K562 (cell line): ENCODE results near the gene RIPK4. TPM values are rescaled to one million over a fixed set of nuclear protein-coding genes. Genes with fewer than 3 reads are reported as not detected.

Source experiments
- ATAC-seq: fragments of 200-7000 bp; cut with Tn5 transposase; 3 replicates; pipeline ENCODE4 v1.9.1; 2020; ENCODE audit warnings: moderate library complexity
- BruUV-seq: library from RNA; stranded (reverse); fragments of 400-500 nt; replicated peaks from 2 replicates; lab custom pipeline; 2021; lab: Mats Ljungman, UMichigan
- CTCF ChIA-PET: fragments of 300-600 bp; formaldehyde crosslinking; extraction: SDS; loops from one replicate; lab custom pipeline; 2021; ENCODE audit warnings: low intra/inter-chr PET ratio; lab: Yijun Ruan, JAX
- POLR2A ChIA-PET: fragments of 300-600, 350-650 bp; sonication (Branson Sonifier 250); formaldehyde crosslinking; extraction: SDS; loops from one replicate; lab custom pipeline; 2021; ENCODE audit warnings: antibody characterized with exemption, inconsistent platforms; lab: Yijun Ruan, JAX
- DNase-seq, 4 experiments: peaks; one replicate each; pipeline versions ENCODE4 v3.0.0 to v3.0.0-alpha.2; 2011 to 2018; ENCODE audit warnings: low spot score in 3 of 4, mixed read lengths in 3 of 4; ENCODE audit errors: extremely low read depth in 1 of 4
- FAIRE-seq: peaks from 2 replicates; lab custom pipeline; 2011; peaks lifted over from hg19 to GRCh38; lab: Jason Lieb, UNC
- H2AFZ ChIP-seq: 2 replicates; pipeline ENCODE4 v1.6.0; 2011; ENCODE audit warnings: low read depth, low read length, control low read depth, inconsistent platforms
- H3K27ac ChIP-seq: fragments of 200-600 bp; 3 replicates; pipeline ENCODE4 v1.8.0; 2011; ENCODE audit warnings: low read depth, mild to moderate bottlenecking, control low read depth, inconsistent platforms, low read length, moderate library complexity, mixed read lengths; ENCODE audit errors: extremely low read depth
- H3K27me3 ChIP-seq, 2 experiments: fragments of 300-600 bp in 1 of 2; 2 replicates in 1 of 2; 3 replicates in 1 of 2; pipeline versions ENCODE4 v1.6.0 to v1.8.0; 2011; ENCODE audit warnings: inconsistent platforms in 2 of 2, low read length in 2 of 2, mild to moderate bottlenecking in 1 of 2, mixed read lengths in 1 of 2, moderate library complexity in 1 of 2; ENCODE audit not compliant: control insufficient read depth in 2 of 2, insufficient read depth in 2 of 2
- H3K36me3 ChIP-seq: fragments of 300-600 bp; 3 replicates; pipeline ENCODE4 v1.8.0; 2011; ENCODE audit warnings: mild to moderate bottlenecking, low read length, inconsistent platforms; ENCODE audit not compliant: control insufficient read depth, insufficient read depth
- H3K4me1 ChIP-seq, 2 experiments: fragments of 200-600 bp in 1 of 2; replicated peaks in 1 of 2; 2 replicates in 1 of 2; 3 replicates in 1 of 2; pipeline versions ENCODE4 v1.5.1 to v1.8.0; 2011; ENCODE audit warnings: inconsistent platforms in 2 of 2, low read length in 2 of 2, mild to moderate bottlenecking in 1 of 2, mixed read lengths in 1 of 2, moderate library complexity in 1 of 2; ENCODE audit not compliant: control insufficient read depth in 2 of 2, insufficient read depth in 2 of 2
- H3K4me2 ChIP-seq: 2 replicates; pipeline ENCODE4 v1.6.1; 2011; ENCODE audit warnings: low read length, control low read depth, inconsistent platforms, mixed read lengths; ENCODE audit not compliant: insufficient read depth
- H3K4me3 ChIP-seq: fragments of 200-600 bp; sonication (generic), shearing (Covaris generic); 2 replicates; pipeline ENCODE4 v1.5.1; 2016; ENCODE audit warnings: control low read depth, inconsistent platforms
- H3K79me2 ChIP-seq: fragments of 200-600 bp; 3 replicates; pipeline ENCODE4 v1.8.0; 2011; ENCODE audit warnings: low read length, inconsistent platforms; ENCODE audit not compliant: control insufficient read depth, insufficient read depth
- H3K9ac ChIP-seq, 2 experiments: 2 replicates each; pipeline versions ENCODE4 v1.6.0 to v1.6.1; 2011; ENCODE audit warnings: low read depth in 2 of 2, low read length in 2 of 2, control low read depth in 1 of 2, inconsistent platforms in 1 of 2, mild to moderate bottlenecking in 1 of 2, mixed read lengths in 1 of 2; ENCODE audit not compliant: insufficient read depth in 1 of 2
- H3K9me1 ChIP-seq: one replicate; pipeline ENCODE4 v1.6.0; 2011; ENCODE audit warnings: inconsistent platforms, mild to moderate bottlenecking, low read length, moderate library complexity; ENCODE audit not compliant: control insufficient read depth, insufficient read depth
- H3K9me3 ChIP-seq: replicated peaks from 2 replicates; pipeline ENCODE4 v1.5.1; 2011; ENCODE audit warnings: low read depth, low read length, inconsistent platforms; ENCODE audit not compliant: control insufficient read depth, insufficient read depth
- H4K20me1 ChIP-seq: replicated peaks from 2 replicates; pipeline ENCODE4 v1.6.1; 2011; ENCODE audit warnings: low read length, inconsistent platforms, mixed read lengths; ENCODE audit not compliant: control insufficient read depth, insufficient read depth
- CCAR2 ChIP-seq: fragments of 200-400 bp; formaldehyde crosslinking; IDR thresholded peaks from 2 replicates; pipeline ENCODE4 v1.6.1; 2017; ENCODE audit warnings: mild to moderate bottlenecking, low read depth, low read length
- CREB3L1 ChIP-seq: fragments of 450-650 bp; IDR thresholded peaks from 2 replicates; pipeline ENCODE4 v1.6.1; 2014; ENCODE audit warnings: low read depth, mild to moderate bottlenecking, moderate library complexity, borderline replicate concordance
- EGR1 ChIP-seq: fragments of 450-650 bp; conservative IDR thresholded peaks from 2 replicates; pipeline ENCODE4 v1.6.1; 2017; ENCODE audit warnings: mild to moderate bottlenecking
- KDM5B ChIP-seq: fragments of 200-600 bp; sonication (generic); IDR thresholded peaks from 2 replicates; pipeline ENCODE4 v1.6.1; 2012; ENCODE audit warnings: low read depth, mild to moderate bottlenecking, moderate library complexity, low read length, control low read depth, inconsistent platforms; ENCODE audit not compliant: insufficient replicate concordance
- NFYB ChIP-seq: IDR thresholded peaks from 2 replicates; pipeline ENCODE4 v1.6.1; 2011; ENCODE audit warnings: mild to moderate bottlenecking, moderate library complexity; ENCODE audit not compliant: insufficient read length; ENCODE audit errors: extremely low read depth
- RB1 ChIP-seq: fragments of 450-650 bp; IDR thresholded peaks from 2 replicates; pipeline ENCODE4 v1.6.1; 2017; ENCODE audit warnings: low read depth, mild to moderate bottlenecking
- ZBTB49 ChIP-seq: sonication (generic); formaldehyde crosslinking; IDR thresholded peaks from 2 replicates; pipeline ENCODE4 v1.8.0; 2022; ENCODE audit warnings: missing genetic modification reagents, mild to moderate bottlenecking, borderline replicate concordance
- ZNF224 ChIP-seq: sonication (generic); formaldehyde crosslinking; IDR thresholded peaks from 2 replicates; pipeline ENCODE4 v1.8.0; 2022; ENCODE audit warnings: mild to moderate bottlenecking, missing genetic modification reagents
- ZNF592 ChIP-seq: fragments of 450-650 bp; IDR thresholded peaks from 2 replicates; pipeline ENCODE4 v1.6.1; 2017; ENCODE audit warnings: antibody characterized with exemption, mild to moderate bottlenecking
- WGBS: fragments of 100-300 bp; shearing (Covaris generic); methylation state at CpG from one replicate; pipeline ENCODE4 v1.1.6; 2016; ENCODE audit warnings: low coverage, mixed read lengths; ENCODE audit not compliant: insufficient coverage; ENCODE audit errors: missing lambda C conversion rate; 5-methylcytosine and 5-hydroxymethylcytosine counted together
- in situ Hi-C: fragments of 300-500 bp; cut with MboI; formaldehyde crosslinking; loops from 4 replicates; pipeline ENCODE4 v1.15.0; 2018; ENCODE audit warnings: inconsistent platforms, mixed read lengths
- intact Hi-C: fragments of 100-400 bp; cut with micrococcal nuclease; formaldehyde crosslinking; loops from 2 replicates; pipeline ENCODE4 v1.14.2; 2022
- polyA plus RNA-seq, 8 experiments: library from polyadenylated mRNA; depleted of rRNA in 4 of 8; stranded (reverse) in 5 of 8; unstranded in 3 of 8; fragments of >200 nt; fragmentation: Nextera tagmentation in 2 of 8; fragmentation: Illumina TruSeq in 1 of 8; extraction: Ambion mirVana in 2 of 8; extraction: Trizol in 1 of 8; gene quantifications; 2 replicates each; pipeline versions ENCODE4 v1.2.1 to v1.2.3, GENCODE V29; 2011 to 2014; ENCODE audit warnings: inconsistent platforms in 1 of 8, missing spikeins in 1 of 8
- total RNA-seq, 7 experiments: library from RNA; depleted of rRNA in 6 of 7; stranded (reverse); fragments of >200 nt in 6 of 7; fragmentation: Illumina TruSeq in 2 of 7; extraction: Trizol in 2 of 7; gene quantifications; 2 replicates each; pipeline versions ENCODE4 v1.2.1 to v1.2.3, GENCODE V29; 2011 to 2021; ENCODE audit warnings: low replicate concordance in 1 of 7

RIPK4 gene
- total and polyA plus RNA-seq, 9 of the 15 experiments (the other 6 are each of a cell fraction or from before 2014, with no cell fraction given) = not detected

- TF ChIP-seq KDM5B (no peak), ZBTB49 (CRISPR knock-in tag) (no peak), EGR1 (no peak)
- TF ChIP-seq, all 486 proteins: peak for 0
These were observed 7.5 kb downstream of the RIPK4 start (continued) for GRCh38 chr21:41759214-41759840.

- no peaks in the 10 kb centered on the region for H3K9me3 ChIP-seq
- H3K27me3 ChIP-seq = peaks cover 68 to 87% of the 10 kb centered on the region in 2 experiments
- FAIRE-seq (no peak), DNase-seq (no peak), ATAC-seq (no peak)
- H3K79me2 ChIP-seq = no peaks in the 10 kb centered on the region
- no peaks in the 10 kb centered on the region for H3K36me3 ChIP-seq
- H4K20me1 ChIP-seq = peaks cover 16% of the 10 kb centered on the region; the same call in 1 of the 2 replicates
- no peak overlapping the region for H2AFZ ChIP-seq
- H3K4me2 ChIP-seq = no peak overlapping the region
- no peaks in the 10 kb centered on the region; a peak in 1 of 5 replicates for H3K4me1 ChIP-seq
- H3K9me1 ChIP-seq = peaks cover 3% of the 10 kb centered on the region
- POLR2A ChIA-PET = no interaction called here
- intact Hi-C loops = no loop called here
- no peak overlapping the region for H3K27ac ChIP-seq
- CTCF ChIA-PET = no interaction called here
- in situ Hi-C loops = no loop called here
- no peak overlapping the region for H3K9ac ChIP-seq
- no peak overlapping the region for H3K4me3 ChIP-seq
- 1% methylated on average over 5 of the region's 5 CpGs for WGBS
- BruUV-seq = no TSS peak
- TF ChIP-seq RB1 (no peak), ZNF224 (no peak), NFYB (no peak), CREB3L1 (no peak), ZNF592 (no peak), CCAR2 (no peak)
These were observed 8.3 kb downstream of the RIPK4 start for GRCh38 chr21:41758550-41758949.
